HepG2 (cell line): ENCODE data around the gene P2RY11. TPM values are rescaled to one million over a fixed set of nuclear protein-coding genes. Genes with fewer than 3 reads are reported as not detected.

ENCODE experiments used
- ATAC-seq: fragments of 200-7000 bp; cut with Tn5 transposase; 3 replicates; pipeline ENCODE4 v1.9.1; 2020; ENCODE audit warnings: mild to moderate bottlenecking, moderate library complexity
- BruUV-seq: library from RNA; stranded (reverse); fragments of 400-500 nt; replicated peaks from 2 replicates; lab custom pipeline; 2021; lab: Mats Ljungman, UMichigan
- CTCF ChIA-PET: fragments of 300-600 bp; formaldehyde crosslinking; extraction: SDS; loops from one replicate; lab custom pipeline; 2021; ENCODE audit warnings: low total read pairs, inconsistent platforms, low intra/inter-chr PET ratio; lab: Yijun Ruan, JAX
- POLR2A ChIA-PET: fragments of 350-600 bp; sonication (Branson Sonifier 250); formaldehyde crosslinking; loops from one replicate; lab custom pipeline; 2020; ENCODE audit warnings: antibody characterized with exemption, inconsistent platforms; lab: Yijun Ruan, JAX
- DNase-seq: peaks from one replicate; pipeline ENCODE4 v3.0.0-alpha.2; 2015; ENCODE audit warnings: low spot score
- FAIRE-seq: peaks from 3 replicates; lab custom pipeline; 2011; peaks lifted over from hg19 to GRCh38; lab: Jason Lieb, UNC
- H2AFZ ChIP-seq: one replicate; pipeline ENCODE4 v1.6.1; 2011; ENCODE audit warnings: low read length, inconsistent platforms
- H3K27ac ChIP-seq: fragments of 300-600 bp; 3 replicates; pipeline ENCODE4 v1.8.0; 2011; ENCODE audit warnings: mixed run types, mild to moderate bottlenecking, mixed read lengths, low read length, inconsistent platforms; ENCODE audit not compliant: insufficient read depth; ENCODE audit errors: extremely low read length
- H3K27me3 ChIP-seq, 2 experiments: fragments of 200-600 bp in 1 of 2; 2 replicates in 1 of 2; 3 replicates in 1 of 2; pipeline versions ENCODE4 v1.6.0 to v1.8.0; 2011; ENCODE audit warnings: low read length in 2 of 2, mild to moderate bottlenecking in 2 of 2, moderate library complexity in 2 of 2, inconsistent platforms in 1 of 2; ENCODE audit not compliant: insufficient read depth in 2 of 2, control insufficient read depth in 1 of 2
- H3K36me3 ChIP-seq, 2 experiments: fragments of 200-600 bp in 1 of 2; replicated peaks in 1 of 2; 2 replicates in 1 of 2; 3 replicates in 1 of 2; pipeline versions ENCODE4 v1.5.1 to v1.8.0; 2011; ENCODE audit warnings: low read length in 2 of 2, inconsistent platforms in 1 of 2; ENCODE audit not compliant: insufficient read depth in 2 of 2, control insufficient read depth in 1 of 2
- H3K4me1 ChIP-seq: 2 replicates; pipeline ENCODE4 v1.5.1; 2012; ENCODE audit warnings: low read length, inconsistent platforms; ENCODE audit not compliant: insufficient read depth
- H3K4me2 ChIP-seq: 2 replicates; pipeline ENCODE4 v1.6.0; 2011; ENCODE audit warnings: low read depth, low read length, inconsistent platforms
- H3K4me3 ChIP-seq, 3 experiments: fragments of 200-600 bp in 1 of 3; sonication (generic), shearing (Covaris generic) in 1 of 3; replicated peaks in 1 of 3; 2 replicates each; pipeline ENCODE4 v1.5.1; 2011 to 2016; ENCODE audit warnings: low read length in 3 of 3, inconsistent platforms in 2 of 3, low read depth in 2 of 3, mild to moderate bottlenecking in 2 of 3, control low read depth in 1 of 3, mixed read lengths in 1 of 3; ENCODE audit not compliant: insufficient read depth in 1 of 3
- H3K79me2 ChIP-seq: one replicate; pipeline ENCODE4 v1.6.1; 2011; ENCODE audit warnings: low read length, inconsistent platforms; ENCODE audit not compliant: insufficient read depth
- H3K9ac ChIP-seq: 2 replicates; pipeline ENCODE4 v1.6.0; 2011; ENCODE audit warnings: mild to moderate bottlenecking, low read depth, low read length, inconsistent platforms; ENCODE audit not compliant: insufficient read depth
- H3K9me3 ChIP-seq: 2 replicates; pipeline ENCODE4 v1.5.1; 2012; ENCODE audit warnings: mild to moderate bottlenecking, low read length
- H4K20me1 ChIP-seq: 2 replicates; pipeline ENCODE4 v1.6.0; 2011; ENCODE audit warnings: inconsistent platforms, mild to moderate bottlenecking, low read length, moderate library complexity; ENCODE audit not compliant: insufficient read depth
- AGO2 ChIP-seq: fragments of 200-400 bp; formaldehyde crosslinking; optimal IDR thresholded peaks from 2 replicates; pipeline ENCODE3; 2017; ENCODE audit warnings: mild to moderate bottlenecking, low read depth, low read length, moderate library complexity
- ZNF318 ChIP-seq: sonication (generic); formaldehyde crosslinking; IDR thresholded peaks from 2 replicates; pipeline ENCODE4 v1.4.0; 2020; ENCODE audit warnings: mild to moderate bottlenecking, missing genetic modification reagents
- WGBS: methylation state at CpG from one replicate; pipeline ENCODE4 v1.1.6; 2017; ENCODE audit warnings: low lambda C conversion rate; 5-methylcytosine and 5-hydroxymethylcytosine counted together
- in situ Hi-C: cut with HindIII; loops from 2 replicates; pipeline ENCODE4 v1.10.0; 2017; ENCODE audit warnings: low pct_unique_long_range_greater_than_20kb; ENCODE audit not compliant: extremely low pct_ligation_motif_present
- intact Hi-C: fragments of 100-400 bp; cut with micrococcal nuclease; formaldehyde crosslinking; loops from one replicate; pipeline ENCODE4 v1.10.0; 2022; ENCODE audit not compliant: unreplicated experiment
- polyA plus RNA-seq, 8 experiments: library from polyadenylated mRNA; depleted of rRNA in 3 of 8; stranded (reverse) in 7 of 8; unstranded in 1 of 8; fragments of >200 nt; fragmentation: Illumina TruSeq in 4 of 8; extraction: Trizol in 4 of 8; gene quantifications; 2 replicates each; pipeline versions ENCODE4 v1.2.1 to v1.2.3, GENCODE V29; 2011 to 2016; ENCODE audit warnings: low read depth in 4 of 8, missing spikeins in 1 of 8, mixed read lengths in 1 of 8; ENCODE audit not compliant: insufficient read depth in 1 of 8
- total RNA-seq, 5 experiments: library from RNA; depleted of rRNA; stranded (reverse); fragments of >200 nt; fragmentation: Illumina TruSeq; extraction: Trizol; gene quantifications; 2 replicates each; pipeline ENCODE4 v1.2.3, GENCODE V29; 2016; ENCODE audit warnings: low read depth in 1 of 5

The P2RY11 gene
- total and polyA plus RNA-seq, 2 of the 13 experiments (the other 11 are each of a cell fraction or from before 2014, with no cell fraction given): 4.0 to 7.8 TPM

DNA sequence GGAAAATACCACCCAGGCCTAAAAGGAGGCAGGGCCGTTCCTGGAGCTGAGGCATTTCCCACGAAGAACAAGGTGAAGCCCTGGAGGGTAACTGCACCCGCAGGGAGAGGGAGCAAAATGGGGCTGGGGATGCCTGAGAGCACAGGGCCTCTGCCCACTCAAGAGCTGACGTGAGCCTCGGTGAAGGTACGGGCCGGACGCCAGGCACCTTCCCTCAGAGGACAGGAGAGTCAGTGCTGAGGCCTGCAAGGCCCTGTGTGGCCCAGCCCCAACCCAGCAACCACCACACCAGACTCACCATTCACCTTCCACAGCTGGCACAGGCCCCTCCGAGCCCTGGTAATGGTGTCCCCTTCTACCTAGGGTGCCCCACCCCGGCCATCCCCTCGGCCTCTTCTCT, 47.0 kb downstream of the P2RY11 start:
- peaks cover 45 to 87% of the 10 kb centered on the region in 2 experiments for H3K36me3 ChIP-seq
- no peak; the same call in 2 of the 3 replicates for ATAC-seq
- intact Hi-C loops (no loop called here), in situ Hi-C loops (no loop called here)
- no peak overlapping the region for H2AFZ ChIP-seq
- 97% methylated on average over 4 of the region's 11 CpGs for WGBS
- H3K9me3 ChIP-seq: no peaks in the 10 kb centered on the region
- no peak overlapping the region for H3K4me3 ChIP-seq
- ChIA-PET POLR2A (no interaction called here), CTCF (no interaction called here)
- no peak for DNase-seq
- TF ChIP-seq AGO2 (peak; percentile 12), ZNF318 (no peak)
- no peaks in the 10 kb centered on the region for H3K79me2 ChIP-seq
- H3K27ac ChIP-seq: no peak overlapping the region
- no peaks in the 10 kb centered on the region for H3K27me3 ChIP-seq
- no TSS peak for BruUV-seq
- no peak overlapping the region for H3K9ac ChIP-seq
- no peaks in the 10 kb centered on the region for H3K4me1 ChIP-seq
- H4K20me1 ChIP-seq: no peaks in the 10 kb centered on the region
- no peak overlapping the region for H3K4me2 ChIP-seq
- no peak for FAIRE-seq
